ENCODE results near the gene NT5DC1.

- no peak for TF ChIP-seq CTCF (conservative IDR thresholded peaks at IDR 0.05; ENCODE audit: low read length)
- no peak for TF ChIP-seq EZH2phosphoT487 (IDR thresholded peaks at IDR 0.05; ENCODE audit: borderline replicate concordance, low read depth, low read length)
Observed at GRCh38 chr6:116108836-116109235, 8.2 kb downstream of the NT5DC1 start.
